GM19452 (cell line): Measurements from ENCODE around the gene FAM90A1.
"Not testable (repeated sequence)": the region's sequence is repeated elsewhere in the genome, so short reads cannot be mapped to it uniquely, and the experiment has no call there.

ENCODE experiments used
- ATAC-seq: cut with Tn5 transposase; IDR thresholded peaks from one replicate; pipeline ENCODE4 v1.9.1; 2021; ENCODE audit not compliant: unreplicated experiment

FAM90A1 gene

GRCh38 chr12:8233935-8234495 lies 6.6 kb upstream of the FAM90A1 start:
- not testable (repeated sequence) for ATAC-seq

GRCh38 chr12:8233300-8233855 lies 6.0 kb upstream of the FAM90A1 start:
- ATAC-seq = not testable (repeated sequence)

GRCh38 chr12:8231666-8232608 lies 4.5 kb upstream of the FAM90A1 start:
- not testable (repeated sequence) for ATAC-seq

- ATAC-seq = not testable (repeated sequence)
Measured at GRCh38 chr12:8231049-8231448, 3.6 kb upstream of the FAM90A1 start.

GRCh38 chr12:8229486-8229885 lies 2.1 kb upstream of the FAM90A1 start:
- not testable (repeated sequence) for ATAC-seq

DNA sequence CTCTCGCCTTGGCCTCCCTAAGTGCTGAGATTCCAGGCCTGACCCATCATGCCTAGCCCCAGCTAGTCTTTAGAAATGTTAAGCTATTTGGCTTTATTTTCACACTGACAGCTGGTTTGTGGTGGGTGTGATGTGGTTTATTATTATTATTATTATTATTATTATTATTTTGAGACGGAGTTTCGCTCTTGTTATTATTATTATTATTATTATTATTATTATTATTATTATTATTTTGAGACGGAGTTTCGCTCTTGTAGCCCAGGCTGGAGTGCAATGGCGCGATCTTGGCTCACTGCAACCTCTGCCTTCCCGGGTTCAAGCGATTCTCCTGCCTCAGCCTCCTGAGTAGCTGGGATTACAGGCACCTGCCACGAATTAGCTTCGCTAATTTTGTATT lies 1.2 kb upstream of the FAM90A1 start:
- ATAC-seq = not testable (repeated sequence)

- ATAC-seq = not testable (repeated sequence)
Measured at GRCh38 chr12:8227732-8228077, 287 bp upstream of the FAM90A1 start.

DNA sequence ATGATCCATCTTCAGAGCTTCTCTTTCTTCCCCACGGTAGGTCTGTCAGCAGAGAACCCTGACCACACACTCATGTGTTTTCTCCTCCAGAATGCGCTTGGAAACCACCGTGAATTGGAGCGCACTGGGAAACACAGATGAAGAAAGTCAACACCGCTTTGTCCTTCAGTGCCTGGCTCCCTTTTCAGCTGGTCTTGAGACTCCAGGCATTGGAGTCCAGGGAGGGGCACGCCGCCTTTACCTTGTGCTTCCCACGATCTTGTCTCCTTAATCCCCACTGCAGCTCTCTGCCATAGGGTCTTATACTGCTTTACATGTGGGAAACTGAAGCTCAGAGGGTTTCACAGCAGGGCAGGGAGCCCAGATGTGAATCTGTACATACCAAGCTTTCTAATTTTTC lies 1.1 kb downstream of the FAM90A1 start:
- ATAC-seq = no peak

DNA sequence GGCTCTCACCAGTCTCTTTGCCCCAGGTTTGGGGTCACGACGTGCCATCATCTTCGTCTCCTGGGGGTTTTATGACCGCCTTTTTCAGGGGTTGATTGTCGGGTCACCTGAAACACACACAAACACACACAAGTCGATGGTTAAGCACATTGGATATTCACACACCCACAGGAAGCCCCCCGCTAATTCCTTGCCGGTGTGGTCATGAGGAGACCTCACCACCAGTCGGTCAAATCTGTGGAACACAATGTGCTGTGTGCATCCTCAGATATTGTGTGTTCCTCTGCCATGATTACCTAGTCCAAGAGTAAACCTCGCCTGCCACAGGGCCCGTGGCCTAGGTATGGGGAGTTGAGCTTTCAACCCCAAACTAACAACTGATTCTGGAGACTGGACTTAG lies 2.6 kb downstream of the FAM90A1 start:
- ATAC-seq = not testable (repeated sequence)

GRCh38 chr12:8223646-8224045 lies 3.8 kb downstream of the FAM90A1 start:
- ATAC-seq = not testable (repeated sequence)

DNA sequence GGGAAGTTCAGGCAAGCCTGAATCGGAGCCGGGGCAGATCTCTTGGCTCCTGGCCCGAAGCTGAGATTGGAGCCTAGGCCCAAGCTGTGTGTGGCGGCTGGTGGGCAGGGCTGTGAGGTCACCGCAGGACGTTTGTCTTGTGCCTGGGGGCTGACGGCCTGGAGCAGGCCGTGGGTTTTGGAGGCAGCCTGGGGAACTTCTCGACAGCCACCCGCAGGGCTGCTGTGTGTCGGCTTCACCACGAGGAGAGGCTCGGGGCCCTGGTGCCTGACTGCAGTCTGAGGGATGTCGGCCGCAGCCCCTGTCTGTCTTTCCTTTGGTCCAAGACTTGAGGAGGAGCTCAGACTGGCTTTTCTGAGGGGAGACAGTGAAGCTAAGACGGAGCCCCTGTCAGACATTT lies 5.1 kb downstream of the FAM90A1 start:
- ATAC-seq = not testable (repeated sequence)

DNA sequence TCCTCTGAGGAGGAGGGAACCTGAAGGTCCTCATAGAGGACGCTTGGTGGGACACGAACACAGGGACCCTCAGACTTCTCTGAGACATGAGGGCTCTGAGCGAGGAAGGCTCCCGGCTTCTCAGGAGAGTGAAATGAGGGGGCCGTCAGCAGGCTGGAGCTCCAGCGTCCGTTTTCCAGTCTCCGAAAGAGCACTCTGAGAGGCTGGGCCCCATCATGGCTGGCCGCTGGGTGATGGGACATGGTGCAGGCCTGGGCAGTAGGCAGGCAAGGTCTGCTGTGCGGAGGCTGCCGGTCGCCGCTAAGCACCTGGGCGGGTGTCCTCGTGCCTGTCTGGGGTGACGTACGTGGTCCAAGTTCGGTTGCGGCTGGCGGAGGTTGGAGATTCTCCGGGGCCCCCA lies 5.6 kb downstream of the FAM90A1 start:
- not testable (repeated sequence) for ATAC-seq

DNA sequence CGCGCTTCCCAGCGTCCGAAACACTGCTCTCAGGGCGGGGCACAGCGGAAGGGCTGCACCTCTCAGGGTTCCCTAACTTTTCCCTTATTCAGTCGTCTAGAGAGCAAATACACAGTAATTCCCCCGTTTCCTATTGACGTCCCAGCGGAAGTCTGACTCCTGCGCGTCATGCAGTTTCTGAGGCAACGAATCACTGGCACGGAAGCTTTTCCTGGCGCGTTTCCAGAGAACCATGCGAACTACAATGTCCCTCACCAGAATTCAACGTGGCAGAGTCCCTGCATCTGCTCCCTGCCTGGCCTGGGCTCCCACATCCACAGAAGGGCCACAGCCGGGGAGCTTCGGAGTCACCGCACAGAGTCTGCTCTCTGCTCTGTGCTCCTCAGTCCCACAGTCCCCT lies 6.0 kb downstream of the FAM90A1 start:
- not testable (repeated sequence) for ATAC-seq

- ATAC-seq = not testable (repeated sequence)
Measured at GRCh38 chr12:8218711-8219382, 8.6 kb downstream of the FAM90A1 start.

DNA sequence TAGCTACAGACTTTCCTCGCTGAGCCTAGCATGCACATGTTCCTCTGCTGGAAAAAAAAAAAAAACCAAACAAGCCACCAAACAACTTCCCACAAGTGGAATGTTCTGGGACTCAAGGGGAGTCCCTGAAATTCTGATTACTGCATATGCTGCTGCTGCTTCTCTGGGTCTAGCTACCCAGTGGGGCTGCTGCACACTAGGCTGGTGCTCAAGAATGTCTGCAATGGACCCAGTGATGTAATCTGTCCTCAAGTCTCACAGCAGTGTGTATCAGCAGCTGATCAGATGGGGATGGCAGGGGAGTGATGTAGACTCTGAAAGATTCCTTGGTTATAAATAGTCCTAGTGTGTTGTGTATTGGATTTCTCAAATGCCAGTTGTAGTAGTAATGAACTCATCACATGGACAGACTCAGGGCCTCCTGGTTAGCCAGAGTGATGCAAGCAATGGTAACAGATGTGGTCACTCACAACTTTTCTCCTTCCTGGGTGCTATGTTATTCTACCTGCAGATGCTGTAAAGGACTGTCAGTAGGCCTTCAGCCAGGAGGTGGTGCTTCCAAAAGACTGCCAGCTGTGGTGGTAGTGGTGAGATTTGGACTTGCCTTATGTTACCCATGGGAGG lies 29.6 kb downstream of the FAM90A1 start:
- ATAC-seq = not testable (repeated sequence)

GRCh38 chr12:8188088-8188487 lies 39.3 kb downstream of the FAM90A1 start:
- ATAC-seq = not testable (repeated sequence)

GRCh38 chr12:8184206-8184605 lies 43.2 kb downstream of the FAM90A1 start:
- not testable (repeated sequence) for ATAC-seq

- ATAC-seq = not testable (repeated sequence)
Measured at GRCh38 chr12:8183346-8183745, 44.1 kb downstream of the FAM90A1 start.

DNA sequence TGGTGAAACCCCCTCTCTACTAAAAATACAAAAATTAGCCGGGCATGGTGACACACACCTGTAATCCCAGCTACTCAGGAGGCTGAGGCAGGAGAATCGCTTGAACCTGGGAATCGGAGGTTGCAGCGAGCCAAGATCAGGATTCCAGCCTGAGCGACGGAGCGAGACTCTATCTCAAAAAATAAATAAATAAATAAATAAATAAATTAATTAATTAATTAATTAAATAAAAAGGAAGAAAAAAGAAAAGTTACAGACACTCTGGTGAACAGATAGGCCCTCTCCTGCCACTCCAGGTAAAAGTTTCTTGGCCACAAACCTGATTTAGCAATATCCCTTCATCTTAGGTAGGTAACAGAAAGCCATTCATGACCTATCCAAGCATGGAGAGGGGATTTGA lies 44.5 kb downstream of the FAM90A1 start:
- ATAC-seq = not testable (repeated sequence)

GRCh38 chr12:8181271-8181670 lies 46.1 kb downstream of the FAM90A1 start:
- ATAC-seq = not testable (repeated sequence)
